GM19395 (cell line): ENCODE measurements around the gene CKLF.
"Not testable (repeated sequence)": the region's sequence is repeated elsewhere in the genome, so short reads cannot be mapped to it uniquely, and the experiment has no call there.

Experiments
- ATAC-seq: cut with Tn5 transposase; IDR thresholded peaks from one replicate; pipeline ENCODE4 v1.9.1; 2021; ENCODE audit warnings: mild to moderate bottlenecking, moderate library complexity; ENCODE audit not compliant: unreplicated experiment

CKLF gene

DNA sequence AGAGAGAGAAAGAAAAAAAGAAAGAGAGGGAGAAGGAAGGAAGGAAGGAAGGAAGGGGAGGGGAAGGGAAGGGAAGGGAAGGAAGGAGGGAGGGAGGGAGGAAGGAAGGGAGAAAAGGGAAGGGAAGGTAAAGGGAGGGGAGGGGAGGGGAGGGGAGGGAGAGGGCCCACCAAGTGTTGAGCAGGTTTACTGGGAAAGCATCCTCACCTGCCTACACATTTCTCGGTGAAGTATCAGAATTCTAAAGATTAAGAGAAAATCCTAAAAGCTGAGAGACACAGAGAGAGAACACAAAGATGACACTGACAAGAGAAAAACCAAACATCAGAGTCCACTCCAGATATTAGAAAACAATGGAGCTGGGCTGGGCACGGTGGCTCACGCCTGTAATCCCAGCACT is 39.9 kb downstream of the CKLF start:
- no peak for ATAC-seq

DNA sequence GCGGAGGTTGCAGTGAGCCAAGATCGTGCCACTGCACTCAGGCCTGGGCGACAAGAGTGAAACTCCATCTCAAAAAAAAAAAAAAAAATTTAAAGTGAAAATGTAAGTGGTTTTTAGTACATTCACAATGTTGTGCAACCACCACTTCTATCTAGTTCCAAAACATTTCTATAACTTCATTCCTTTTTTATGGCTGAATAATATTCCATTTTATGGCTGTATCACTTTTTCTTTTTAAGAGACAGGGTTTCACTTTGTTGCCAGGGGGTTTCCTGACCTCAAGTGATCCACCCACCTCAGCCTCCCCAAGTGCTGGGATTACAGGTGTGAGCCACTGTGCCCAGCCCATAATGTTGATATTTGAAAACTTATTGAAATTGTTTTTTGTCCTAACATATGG is 40.4 kb downstream of the CKLF start:
- no peak for ATAC-seq

DNA sequence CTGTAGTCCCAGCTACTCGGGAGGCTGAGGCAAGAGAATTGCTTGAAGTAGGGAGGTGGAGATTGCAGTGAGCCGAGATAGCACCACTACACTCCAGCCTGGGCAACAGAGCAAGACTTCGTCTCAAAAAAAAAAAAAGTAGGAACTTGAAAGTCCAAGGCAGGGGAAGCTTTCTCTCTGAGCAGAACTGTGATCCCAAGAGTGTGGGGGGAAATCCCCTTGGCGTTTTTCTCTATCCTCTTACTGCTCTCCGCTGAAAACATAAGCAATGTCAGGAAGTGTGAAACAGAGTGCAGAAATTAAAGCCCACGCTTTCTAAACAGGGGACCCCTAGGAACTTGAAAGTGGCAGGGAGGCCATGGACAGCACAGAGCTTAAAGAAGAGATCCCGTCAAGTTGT is 42.4 kb downstream of the CKLF start:
- no peak for ATAC-seq

DNA sequence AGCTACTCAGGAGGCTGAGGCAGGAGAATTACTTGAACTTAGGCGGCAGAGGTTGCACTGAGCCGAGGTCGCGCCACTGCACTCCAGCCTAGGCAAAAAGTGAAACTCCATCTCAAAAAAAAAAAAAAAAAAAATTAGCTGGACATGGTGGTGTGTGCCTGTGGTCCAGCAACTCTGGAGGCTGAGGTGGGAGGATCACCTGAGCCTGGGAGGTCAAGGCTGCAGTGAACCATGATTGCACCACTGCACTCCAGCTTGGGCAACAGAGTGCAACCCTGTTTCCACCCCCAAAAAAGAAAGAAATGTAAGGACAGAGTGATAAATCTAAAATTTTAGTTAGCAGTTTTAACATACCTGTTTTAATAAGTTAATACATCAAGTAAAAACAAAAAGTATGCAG is 44.2 kb downstream of the CKLF start:
- ATAC-seq = not testable (repeated sequence)

DNA sequence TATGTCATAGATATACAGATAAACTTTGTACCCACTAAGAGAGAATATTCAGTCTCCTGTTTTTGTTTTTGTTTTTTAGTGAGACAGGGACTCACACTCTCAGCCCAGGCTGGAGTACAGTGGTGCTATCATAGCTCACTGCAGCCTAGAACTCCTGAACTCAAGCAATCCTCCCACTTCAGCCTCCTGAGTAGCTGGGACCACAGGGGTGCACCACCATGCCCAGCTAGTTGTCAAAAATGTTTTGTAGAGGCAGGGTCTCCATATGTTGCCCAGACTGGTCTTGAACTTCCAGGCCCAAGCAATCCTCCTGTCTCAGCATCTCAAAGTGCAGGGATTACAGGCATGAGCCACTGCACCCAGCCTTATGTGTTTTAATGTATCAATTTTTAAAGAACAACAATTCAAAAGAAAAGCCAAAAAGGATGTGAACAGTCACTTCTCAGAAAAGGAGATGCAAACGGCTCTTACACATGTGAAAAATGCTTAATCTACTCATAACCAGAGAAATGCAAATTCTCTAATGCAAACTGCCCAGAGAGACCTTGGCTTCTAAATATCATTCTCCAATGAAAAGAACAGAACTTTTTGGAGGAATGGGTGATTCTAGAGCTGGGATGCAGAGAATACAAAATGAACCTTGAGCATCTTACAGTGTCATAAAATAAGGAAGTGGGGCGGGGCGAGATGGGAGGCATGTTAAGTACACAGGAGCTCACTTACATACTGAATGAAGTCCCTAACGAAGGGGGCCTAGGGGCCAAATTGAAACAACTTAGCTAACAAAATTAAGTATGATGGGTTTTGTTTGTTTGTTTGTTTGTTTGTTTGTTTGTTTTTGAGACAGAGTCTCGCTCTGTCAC is 44.8 kb downstream of the CKLF start:
- peak; percentile 61 for ATAC-seq

DNA sequence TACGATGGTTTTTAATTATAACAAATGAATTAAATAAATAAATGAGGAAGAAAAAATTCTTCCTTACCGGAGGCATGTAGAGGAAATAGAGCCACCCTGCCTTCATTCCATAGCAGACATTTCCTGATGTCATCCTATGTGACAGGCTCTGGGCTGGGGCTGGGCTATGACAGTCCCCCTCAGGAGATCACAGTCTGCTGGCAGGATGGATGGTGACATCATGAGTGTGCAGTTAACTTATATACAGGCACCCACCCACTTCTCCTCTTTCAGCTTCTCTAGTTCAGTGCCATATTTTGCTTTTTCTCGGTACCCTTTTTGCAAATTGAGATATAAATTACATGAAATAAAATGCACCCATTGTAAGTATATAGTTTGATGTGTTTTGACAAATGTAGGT is 45.7 kb downstream of the CKLF start:
- no peak for ATAC-seq

DNA sequence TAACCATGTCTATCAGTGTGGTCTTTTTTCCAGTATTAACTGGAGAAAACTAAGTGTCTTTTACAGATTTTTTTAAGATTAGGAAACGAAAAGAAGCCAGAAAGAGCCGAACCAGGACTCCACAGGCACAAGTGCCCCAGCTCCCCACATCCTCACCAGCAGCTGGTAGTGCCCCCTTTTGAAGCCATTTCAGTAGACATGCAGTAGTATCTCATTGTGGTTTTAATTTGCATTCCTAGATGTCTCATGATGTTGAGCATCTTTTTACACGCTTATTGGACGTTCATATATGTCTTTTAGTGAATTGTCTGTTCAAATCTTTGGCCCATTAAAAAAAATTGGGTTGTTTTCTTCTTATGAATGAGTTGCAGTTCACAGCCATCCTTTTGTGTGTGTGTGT is 47.4 kb downstream of the CKLF start:
- no peak for ATAC-seq

DNA sequence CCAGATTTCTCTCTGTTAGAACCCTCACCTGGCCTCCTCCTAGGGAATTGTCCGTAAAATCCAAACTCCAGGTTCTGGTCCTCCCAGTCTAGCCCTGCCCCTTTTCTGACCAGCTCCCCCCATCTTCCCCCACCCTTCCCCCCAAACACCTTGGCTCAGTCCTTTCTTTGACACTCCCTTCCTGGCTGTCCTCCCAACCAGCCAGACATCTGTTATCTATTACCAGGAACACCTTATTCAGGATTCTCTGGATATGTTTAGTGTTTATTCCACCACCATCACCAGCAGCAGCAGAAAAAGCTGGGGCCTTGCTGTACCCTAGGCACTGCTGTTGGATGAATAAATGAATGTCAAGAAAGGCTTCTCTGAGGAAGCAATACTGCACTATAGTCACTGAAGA is 48.1 kb downstream of the CKLF start:
- no peak for ATAC-seq

DNA sequence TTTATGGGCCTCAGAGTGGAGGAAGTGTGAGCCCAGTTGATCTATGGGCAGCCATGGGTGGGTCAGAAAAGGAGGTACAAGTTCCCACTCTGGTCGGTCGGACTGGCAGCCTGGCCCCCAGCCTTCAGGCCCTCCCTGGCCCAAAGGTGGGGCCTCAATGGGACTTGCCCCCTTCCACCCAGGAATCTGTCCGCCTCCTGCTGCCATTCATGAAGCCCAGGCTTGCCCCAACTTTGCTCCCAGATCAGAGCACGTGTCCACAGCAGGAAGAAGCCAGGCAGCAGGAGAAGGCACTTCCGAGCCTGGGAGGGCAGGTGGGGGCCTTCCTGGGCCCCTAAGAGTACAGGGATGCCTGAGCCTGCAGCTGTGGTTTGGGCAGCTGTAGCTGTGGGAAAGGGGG is 49.1 kb downstream of the CKLF start:
- ATAC-seq = no peak

DNA sequence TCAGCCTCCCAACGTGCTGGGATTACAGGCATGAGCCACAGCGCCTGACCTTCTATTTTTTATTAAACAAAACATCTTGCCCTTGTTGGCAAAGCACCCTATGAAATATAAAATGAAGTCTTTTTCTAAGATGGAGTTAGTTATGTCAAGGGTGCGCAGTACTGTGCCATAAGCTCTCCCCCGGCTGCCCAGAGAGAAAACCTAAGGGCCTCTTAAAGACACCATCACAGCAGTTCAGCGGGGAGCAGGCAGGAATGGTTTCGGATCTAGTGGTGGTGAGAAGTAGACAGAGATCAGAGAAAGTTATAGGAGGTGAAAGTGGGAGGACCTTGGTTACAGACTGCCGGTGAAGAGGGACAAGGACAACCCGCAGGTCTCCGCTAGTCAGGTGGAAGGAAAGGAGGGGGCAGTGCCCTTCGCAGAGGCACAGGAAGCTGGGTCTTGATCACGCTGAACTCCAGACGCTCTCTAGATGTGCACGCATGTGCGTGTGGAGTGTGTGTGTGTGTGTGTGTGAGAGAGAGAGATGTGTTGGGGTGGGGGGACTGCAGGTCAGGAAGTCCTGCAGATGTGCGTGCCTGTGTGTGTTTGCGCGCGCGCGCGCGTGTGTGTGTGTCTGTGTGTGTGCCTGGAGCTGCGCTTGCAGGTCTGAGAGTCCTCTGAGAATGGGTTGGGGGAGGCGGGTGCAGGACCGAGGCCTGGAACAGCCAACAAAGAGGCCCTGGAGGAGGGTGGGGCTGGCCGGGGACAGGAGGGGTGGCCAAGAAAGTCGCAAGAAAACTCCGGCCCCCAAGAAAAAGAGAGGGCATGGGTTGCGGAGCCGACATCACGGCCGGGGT is 51.4 kb downstream of the CKLF start:
- no peak for ATAC-seq

DNA sequence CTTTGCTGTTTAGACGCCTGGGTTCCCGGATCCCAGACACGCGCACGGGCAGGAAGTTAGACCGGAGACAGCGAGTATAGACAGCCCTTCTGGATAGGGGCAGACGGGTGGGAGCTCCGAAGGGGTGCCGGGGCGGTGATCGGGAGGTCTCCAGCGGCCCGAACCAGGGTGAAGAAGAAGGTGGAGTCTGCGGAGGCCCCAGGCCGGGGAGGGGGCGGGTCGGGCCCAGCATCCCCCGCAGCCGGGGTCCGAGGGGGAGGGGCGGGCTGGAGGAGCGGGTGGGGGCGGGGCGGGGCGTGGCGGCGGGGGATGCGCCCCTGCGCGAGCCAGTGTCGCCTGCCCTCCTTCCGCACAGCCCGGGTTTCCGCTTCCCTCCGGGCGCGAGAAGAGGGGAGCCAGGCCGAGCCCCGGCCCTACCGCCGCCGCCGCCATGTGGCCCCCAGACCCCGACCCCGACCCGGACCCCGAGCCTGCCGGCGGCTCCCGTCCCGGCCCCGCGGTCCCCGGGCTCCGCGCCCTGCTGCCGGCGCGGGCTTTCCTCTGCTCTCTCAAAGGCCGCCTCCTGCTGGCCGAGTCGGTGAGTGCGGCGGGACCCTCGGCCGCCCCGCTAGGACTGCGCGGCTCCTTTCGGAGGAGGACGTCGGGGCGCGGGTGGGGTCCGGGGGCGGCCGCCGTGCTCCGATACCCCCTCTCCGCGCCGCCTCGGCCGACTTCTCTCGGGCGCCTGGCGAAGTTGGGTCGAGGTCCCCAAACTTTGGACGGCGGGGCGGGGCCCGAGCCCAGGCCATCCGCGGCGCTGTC is 52.2 kb downstream of the CKLF start, which contains the start of gene CMTM3:
Gene CMTM3, plus strand, starts transcription at position 329 of the 801 bp plus-strand sequence. Its CDS starts 102 bp downstream, at position 431.
- peak; percentile 51 for ATAC-seq

DNA sequence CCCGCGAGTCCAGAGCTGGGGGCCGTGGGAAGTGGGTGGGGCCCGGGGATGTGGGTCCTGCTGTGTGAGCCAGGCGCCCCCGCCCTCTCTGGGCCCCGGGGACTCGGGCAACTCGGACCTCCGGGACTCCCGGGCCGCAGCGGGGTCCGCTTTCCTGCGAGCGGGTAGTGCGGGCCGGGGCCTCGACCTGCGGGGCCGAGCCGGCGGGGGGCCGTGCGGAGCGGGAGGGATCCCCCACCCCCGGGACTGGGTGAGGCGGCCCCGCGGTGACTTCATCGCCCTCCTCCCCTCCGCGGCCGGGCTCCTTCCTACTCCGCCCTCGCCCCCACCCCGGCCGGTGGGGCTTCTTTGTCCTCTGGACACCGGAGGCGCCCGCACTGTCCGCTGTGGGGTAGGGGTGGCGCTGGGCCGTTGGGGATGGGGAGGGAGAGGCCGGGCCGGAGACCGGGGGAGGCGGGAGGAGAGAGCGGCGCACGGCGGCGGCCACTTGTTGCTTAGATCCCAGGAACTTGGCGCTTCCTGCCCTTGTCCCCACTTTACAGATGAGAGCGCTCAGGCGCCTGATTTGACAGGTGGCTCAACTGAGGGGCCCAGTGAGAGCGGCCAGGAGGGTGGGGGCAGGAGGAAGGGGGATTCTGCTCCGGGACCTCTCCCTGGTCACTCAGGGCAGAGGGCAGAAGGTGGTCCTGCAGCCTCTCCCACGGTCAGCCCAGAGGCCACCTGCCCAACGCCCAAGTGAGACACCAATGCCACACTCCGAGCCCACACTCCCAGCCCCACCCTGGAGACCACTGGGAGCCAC is 53.0 kb downstream of the CKLF start:
- peak; percentile 11 for ATAC-seq

DNA sequence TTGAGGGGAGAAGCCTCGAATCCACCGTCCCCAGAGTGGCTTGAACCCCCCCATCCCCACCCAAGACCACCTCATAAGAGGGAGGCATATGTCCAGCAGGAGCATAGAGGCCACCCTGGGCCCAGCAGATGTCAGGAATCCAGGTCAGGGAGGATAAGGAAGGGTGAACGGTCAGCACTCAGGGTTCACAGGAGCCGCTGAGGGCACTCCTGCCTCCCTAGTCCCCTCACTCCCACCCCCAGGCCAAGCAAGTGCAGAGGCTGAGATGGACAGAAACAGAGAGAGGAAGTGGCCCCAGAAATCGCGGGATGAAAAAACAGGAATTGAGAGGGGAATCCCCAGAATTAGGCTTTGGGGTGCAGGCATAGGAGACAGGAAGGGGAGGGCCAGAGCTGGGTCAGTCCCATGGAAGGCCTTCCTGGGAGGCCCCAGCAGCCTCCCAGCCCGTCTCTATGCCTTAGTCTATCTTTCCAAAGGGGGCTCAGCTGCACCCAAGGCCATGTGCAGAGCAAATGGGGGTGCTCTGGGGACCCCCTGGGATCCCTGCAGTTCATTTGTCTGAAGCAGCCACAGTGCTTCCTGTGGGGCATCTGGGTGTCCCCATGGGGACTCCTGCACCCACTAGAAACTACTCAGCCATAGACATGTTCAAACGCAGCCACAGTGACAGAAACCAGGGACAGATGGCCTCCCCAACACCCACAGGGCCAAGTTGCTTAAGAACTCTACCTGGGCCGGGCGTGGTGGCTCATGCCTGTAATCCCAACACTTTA is 53.8 kb downstream of the CKLF start:
- ATAC-seq = peak; percentile 49

DNA sequence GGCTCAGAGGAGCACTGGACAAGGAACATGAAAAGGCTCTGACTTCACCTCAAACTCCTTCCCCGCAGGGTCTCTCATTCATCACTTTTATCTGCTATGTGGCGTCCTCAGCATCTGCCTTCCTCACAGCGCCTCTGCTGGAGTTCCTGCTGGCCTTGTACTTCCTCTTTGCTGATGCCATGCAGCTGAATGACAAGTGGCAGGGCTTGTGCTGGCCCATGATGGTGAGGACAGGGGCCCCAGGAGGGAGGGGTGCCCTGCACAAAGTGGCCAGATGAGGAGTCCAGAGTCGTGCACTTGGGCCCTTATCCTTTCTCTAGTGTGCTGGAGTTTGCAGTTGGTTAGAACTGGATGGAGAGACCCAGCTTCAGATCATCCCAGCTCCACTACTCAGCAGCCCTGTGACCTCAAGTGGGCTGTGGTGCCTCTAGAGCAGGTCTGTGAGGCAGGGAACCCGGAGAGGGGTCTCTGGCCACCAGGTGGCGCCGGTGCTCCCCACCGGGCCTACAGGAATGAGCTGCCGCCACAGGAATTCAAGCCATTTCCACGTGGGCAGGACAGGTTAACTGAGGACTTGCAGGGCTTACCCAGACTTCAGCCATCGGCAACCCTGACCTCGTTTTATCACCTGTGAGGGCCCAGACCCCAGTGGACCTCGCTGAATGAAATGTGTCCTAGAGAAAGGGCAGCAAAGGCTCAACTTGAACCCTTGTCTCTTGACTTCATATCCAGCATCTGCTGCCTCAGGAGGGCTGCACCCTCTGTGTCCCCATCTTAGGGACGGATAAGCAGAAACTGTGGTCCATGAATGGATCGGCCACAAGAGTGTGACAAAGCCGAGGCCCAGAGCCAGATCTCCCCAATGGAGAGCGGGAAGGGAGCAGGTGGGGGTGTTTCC is 56.1 kb downstream of the CKLF start:
- no peak for ATAC-seq

DNA sequence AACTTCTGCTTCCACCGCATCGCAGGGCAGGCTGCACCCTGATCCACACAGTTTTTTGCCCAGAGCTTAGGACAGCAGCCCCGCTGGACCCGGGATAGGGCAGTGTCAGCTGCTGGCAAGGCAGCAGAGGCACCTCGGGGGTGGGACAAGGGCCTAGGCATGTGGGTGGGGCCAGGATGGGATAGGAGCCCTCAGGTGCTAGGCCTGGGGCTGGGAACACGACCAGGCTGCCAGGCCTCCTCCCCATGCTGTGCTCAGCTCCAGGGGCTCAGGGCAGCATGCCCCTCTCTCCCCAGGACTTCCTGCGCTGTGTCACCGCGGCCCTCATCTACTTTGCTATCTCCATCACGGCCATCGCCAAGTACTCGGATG is 56.7 kb downstream of the CKLF start:
- ATAC-seq = no peak

DNA sequence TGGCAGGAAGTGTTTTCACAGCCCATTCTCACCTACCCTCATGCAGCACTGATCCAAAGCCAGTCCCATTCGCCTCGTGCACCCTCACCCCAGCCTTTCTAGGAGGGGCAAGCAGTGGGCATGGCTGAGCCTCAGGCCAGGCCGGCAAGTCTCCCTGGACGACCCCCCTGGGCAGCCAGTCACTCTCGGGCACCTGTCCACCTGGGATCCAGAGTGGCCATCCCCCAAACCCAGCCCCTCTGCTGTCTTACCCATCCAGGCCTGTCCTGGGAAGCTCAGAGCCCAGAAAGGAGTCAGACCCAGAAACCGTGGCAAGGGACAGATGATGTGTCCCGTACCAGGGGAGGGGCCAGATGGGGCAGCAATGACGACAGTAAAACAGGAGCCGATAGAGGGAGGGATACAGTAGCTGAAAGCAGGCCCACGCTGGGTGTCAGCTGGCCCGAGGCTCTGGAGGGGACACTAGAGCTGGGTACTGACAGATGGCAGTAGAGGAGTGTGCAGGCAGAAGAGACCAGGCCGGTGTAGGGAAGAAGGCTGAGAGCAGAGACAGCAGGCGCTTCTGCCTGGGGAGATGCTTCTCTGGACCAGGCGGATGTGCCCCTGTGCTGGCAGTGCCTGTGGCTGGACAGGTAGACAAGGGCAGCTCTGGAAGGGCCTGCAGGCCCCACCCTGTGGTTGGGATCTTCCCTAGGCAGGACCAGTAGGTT is 57.9 kb downstream of the CKLF start:
- ATAC-seq = no peak

DNA sequence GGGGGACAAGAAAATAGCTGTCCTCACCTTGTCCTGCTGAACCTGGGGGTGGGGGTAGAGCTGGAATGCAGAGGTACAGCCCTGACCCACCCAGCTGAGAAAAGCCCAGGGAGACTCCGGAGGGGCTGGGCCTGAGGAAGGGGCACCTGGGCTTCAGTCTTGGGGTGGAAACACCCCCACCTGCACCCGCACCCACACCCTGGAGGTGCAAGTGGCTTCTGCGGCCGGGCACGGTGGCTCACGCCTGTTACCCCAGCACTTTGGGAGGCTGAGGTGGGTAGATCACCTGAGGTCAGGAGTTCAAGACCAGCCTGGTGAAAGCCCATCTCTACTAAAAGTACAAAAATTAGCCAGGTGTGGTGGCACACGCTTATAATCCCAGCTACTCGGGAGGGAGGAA is 59.5 kb downstream of the CKLF start:
- not testable (repeated sequence) for ATAC-seq

DNA sequence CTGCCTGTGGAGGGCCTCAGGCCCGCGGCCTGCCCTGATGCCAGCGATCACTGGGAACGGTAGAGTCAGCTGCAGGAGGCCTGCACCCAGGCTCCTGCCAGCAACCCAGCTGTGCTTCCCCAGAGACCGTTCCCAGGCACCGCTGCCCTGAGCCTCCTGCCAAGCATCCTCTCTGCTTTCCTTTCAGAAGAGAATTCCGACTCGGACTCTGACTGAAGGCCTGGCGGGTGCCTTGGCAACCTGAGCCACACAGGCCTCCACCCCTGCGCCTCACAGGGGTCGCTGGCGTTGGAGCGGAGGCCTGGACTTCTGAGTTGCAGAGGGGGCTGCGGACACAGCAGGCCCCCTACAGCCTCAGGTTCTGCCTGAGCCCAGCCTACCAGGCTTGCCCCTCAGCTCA is 60.0 kb downstream of the CKLF start:
- no peak for ATAC-seq
